ENCODE results near the gene TLL1.

TLL1 gene

GRCh38 chr4:165971933-165972332, 98.9 kb downstream of the TLL1 start:
- DNase-seq (ENCODE audit: low read depth): no peak

- DNase-seq (ENCODE audit: low read depth): no peak
Observed at GRCh38 chr4:165972747-165973146, 99.7 kb downstream of the TLL1 start.

- DNase-seq (ENCODE audit: low read depth): no peak
Observed at GRCh38 chr4:165982934-165983333, 109.9 kb downstream of the TLL1 start.

GRCh38 chr4:165986956-165987698, 114.1 kb downstream of the TLL1 start:
- DNase-seq (ENCODE audit: low read depth): no peak

- DNase-seq (ENCODE audit: low read depth): no peak
Observed at GRCh38 chr4:165991325-165992180, 118.5 kb downstream of the TLL1 start.

- no peak for DNase-seq (ENCODE audit: low read depth)
Observed at GRCh38 chr4:165992283-165992682, 119.2 kb downstream of the TLL1 start.

- no peak for DNase-seq (ENCODE audit: low read depth)
Observed at GRCh38 chr4:165994701-165995100, 121.7 kb downstream of the TLL1 start.

- DNase-seq (ENCODE audit: low read depth): no peak
Observed at GRCh38 chr4:166003811-166004210, 130.8 kb downstream of the TLL1 start.

GRCh38 chr4:166006217-166006616, 133.2 kb downstream of the TLL1 start:
- no peak for DNase-seq (ENCODE audit: low read depth)

GRCh38 chr4:166008510-166008909, 135.5 kb downstream of the TLL1 start:
- no peak for DNase-seq (ENCODE audit: low read depth)

GRCh38 chr4:166012129-166013030, 139.3 kb downstream of the TLL1 start:
- no peak for DNase-seq (ENCODE audit: low read depth)

- DNase-seq (ENCODE audit: low read depth): no peak
Observed at GRCh38 chr4:166014411-166014810, 141.4 kb downstream of the TLL1 start.

GRCh38 chr4:166017804-166018203, 144.8 kb downstream of the TLL1 start:
- DNase-seq (ENCODE audit: low read depth): no peak

- no peak for DNase-seq (ENCODE audit: low read depth)
Observed at GRCh38 chr4:166019441-166020220, 146.6 kb downstream of the TLL1 start.

GRCh38 chr4:166021617-166022016, 148.6 kb downstream of the TLL1 start:
- no peak for DNase-seq (ENCODE audit: low read depth)

GRCh38 chr4:166034965-166035364, 161.9 kb downstream of the TLL1 start:
- no peak for DNase-seq (ENCODE audit: low read depth)

GRCh38 chr4:166039822-166040221, 166.8 kb downstream of the TLL1 start:
- no peak for DNase-seq (ENCODE audit: low read depth)

- no peak for DNase-seq (ENCODE audit: low read depth)
Observed at GRCh38 chr4:166042510-166043055, 169.5 kb downstream of the TLL1 start.

- DNase-seq (ENCODE audit: low read depth): no peak
Observed at GRCh38 chr4:166043801-166044200, 170.8 kb downstream of the TLL1 start.

- DNase-seq (ENCODE audit: low read depth): no peak
Observed at GRCh38 chr4:166044871-166045270, 171.8 kb downstream of the TLL1 start.

- DNase-seq (ENCODE audit: low read depth): no peak
Observed at GRCh38 chr4:166045457-166045856, 172.4 kb downstream of the TLL1 start.
